NB4 (cell line): ENCODE data around the gene ADGRL3.

Source experiments
- DNase-seq: peaks from one replicate; pipeline ENCODE4 v3.0.0; 2010; ENCODE audit warnings: low read depth
- H3K4me3 ChIP-seq: one replicate; pipeline ENCODE4 v1.5.1; 2011; ENCODE audit warnings: mild to moderate bottlenecking, low read depth, low read length, moderate library complexity
- CTCF ChIP-seq: IDR thresholded peaks from one replicate; pipeline ENCODE4 v1.5.1; 2012; ENCODE audit warnings: low read depth, low read length
- MAX ChIP-seq: IDR thresholded peaks from 2 replicates; pipeline ENCODE4 v1.6.1; 2011; ENCODE audit warnings: low read depth, low read length
- MYC ChIP-seq: IDR thresholded peaks from 2 replicates; pipeline ENCODE4 v1.6.1; 2011; ENCODE audit warnings: low read depth, low read length
- POLR2A ChIP-seq: IDR thresholded peaks from 2 replicates; pipeline ENCODE4 v1.6.1; 2011; ENCODE audit warnings: mild to moderate bottlenecking; ENCODE audit not compliant: insufficient read length; ENCODE audit errors: extremely low read depth

Gene ADGRL3

GRCh38 chr4:61447918-61448317 is 247.8 kb downstream of the ADGRL3 start:
- DNase-seq, result no peak
- no peak for TF ChIP-seq MAX
- no peak for TF ChIP-seq CTCF
- no peak for TF ChIP-seq POLR2A
- TF ChIP-seq MYC, result no peak
- H3K4me3 ChIP-seq, result no peak overlapping the region

GRCh38 chr4:61451935-61452334 is 251.8 kb downstream of the ADGRL3 start:
- TF ChIP-seq MAX, result no peak
- no peak for TF ChIP-seq MYC
- no peak for TF ChIP-seq POLR2A
- TF ChIP-seq CTCF, result no peak
- no peak overlapping the region for H3K4me3 ChIP-seq
- DNase-seq, result no peak

GRCh38 chr4:61461956-61462355 is 261.8 kb downstream of the ADGRL3 start:
- DNase-seq, result no peak
- TF ChIP-seq MYC, result no peak
- TF ChIP-seq CTCF, result no peak
- TF ChIP-seq POLR2A, result no peak
- no peak for TF ChIP-seq MAX
- no peak overlapping the region for H3K4me3 ChIP-seq

- H3K4me3 ChIP-seq, result no peak overlapping the region
- DNase-seq, result no peak
- TF ChIP-seq MYC, result no peak
- TF ChIP-seq POLR2A, result no peak
- no peak for TF ChIP-seq CTCF
- TF ChIP-seq MAX, result no peak
These were observed 262.6 kb downstream of the ADGRL3 start for GRCh38 chr4:61462451-61463326.

GRCh38 chr4:61468024-61468720 is 268.0 kb downstream of the ADGRL3 start:
- no peak overlapping the region for H3K4me3 ChIP-seq
- no peak for TF ChIP-seq MAX
- no peak for TF ChIP-seq CTCF
- no peak for TF ChIP-seq MYC
- no peak for TF ChIP-seq POLR2A
- peak; percentile 52 for DNase-seq
